IMR-90 (cell line): ENCODE data around the gene RYR2.

ENCODE experiments used
- CEBPB ChIP-seq: IDR thresholded peaks from 2 replicates; pipeline ENCODE4 v1.6.1; 2012; ENCODE audit warnings: low read depth, low read length, improper control_type of control experiment
- CHD1 ChIP-seq: IDR thresholded peaks from 2 replicates; pipeline ENCODE4 v1.6.1; 2012; ENCODE audit warnings: low read depth, low read length, improper control_type of control experiment
- MAFK ChIP-seq: IDR thresholded peaks from 2 replicates; pipeline ENCODE4 v1.6.1; 2012; ENCODE audit warnings: low read depth, low read length, improper control_type of control experiment
- POLR2A ChIP-seq: IDR thresholded peaks from 2 replicates; pipeline ENCODE4 v1.6.1; 2012; ENCODE audit warnings: mild to moderate bottlenecking, low read depth, low read length
- RAD21 ChIP-seq: IDR thresholded peaks from 2 replicates; pipeline ENCODE4 v1.6.1; 2012; ENCODE audit warnings: low read length, improper control_type of control experiment
- RCOR1 ChIP-seq: IDR thresholded peaks from 2 replicates; pipeline ENCODE4 v1.6.1; 2012; ENCODE audit warnings: mild to moderate bottlenecking, low read length, improper control_type of control experiment; ENCODE audit not compliant: insufficient replicate concordance
- RFX5 ChIP-seq: IDR thresholded peaks from 2 replicates; pipeline ENCODE4 v1.8.0; 2012; ENCODE audit warnings: low read depth, mild to moderate bottlenecking, low read length, moderate library complexity
- SMC3 ChIP-seq: fragments of 150-350 bp; IDR thresholded peaks from 2 replicates; pipeline ENCODE4 v1.6.1; 2016; ENCODE audit warnings: low read depth, mild to moderate bottlenecking, antibody characterized with exemption, low read length, moderate library complexity
- TF ChIP-seq, protein P1 (sequence below): conservative IDR thresholded peaks from 2 replicates; pipeline ENCODE4 v1.5.1; 2012; ENCODE audit warnings: mild to moderate bottlenecking, low read depth, low read length, improper control_type of control experiment
- TF ChIP-seq, protein P2 (sequence below): fragments of 150-350 bp; IDR thresholded peaks from 2 replicates; pipeline ENCODE4 v1.6.1; 2016; ENCODE audit warnings: low read depth, mild to moderate bottlenecking, low read length, moderate library complexity, borderline replicate concordance

DNA sequence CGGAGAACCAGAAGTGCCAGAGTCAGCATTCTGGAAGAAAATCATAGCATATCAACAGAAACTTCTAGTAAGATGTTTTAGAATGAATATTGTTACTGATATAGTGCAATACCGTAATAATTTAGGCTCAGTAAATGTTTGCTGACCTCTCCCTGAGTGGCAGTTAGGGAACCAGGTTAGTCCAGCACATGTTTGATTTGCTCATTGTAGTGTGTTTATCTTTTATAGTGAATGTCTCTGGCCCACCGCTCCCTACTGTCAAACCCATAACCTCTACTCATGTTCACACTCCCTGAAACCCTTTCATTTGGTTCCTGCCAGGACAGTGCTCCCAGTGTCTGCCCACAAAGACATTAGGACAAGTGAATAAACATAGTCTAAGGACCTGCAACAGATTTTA lies 746.1 kb downstream of the RYR2 start:
- TF ChIP-seq MAFK: no peak
- TF ChIP-seq, protein P1, sequence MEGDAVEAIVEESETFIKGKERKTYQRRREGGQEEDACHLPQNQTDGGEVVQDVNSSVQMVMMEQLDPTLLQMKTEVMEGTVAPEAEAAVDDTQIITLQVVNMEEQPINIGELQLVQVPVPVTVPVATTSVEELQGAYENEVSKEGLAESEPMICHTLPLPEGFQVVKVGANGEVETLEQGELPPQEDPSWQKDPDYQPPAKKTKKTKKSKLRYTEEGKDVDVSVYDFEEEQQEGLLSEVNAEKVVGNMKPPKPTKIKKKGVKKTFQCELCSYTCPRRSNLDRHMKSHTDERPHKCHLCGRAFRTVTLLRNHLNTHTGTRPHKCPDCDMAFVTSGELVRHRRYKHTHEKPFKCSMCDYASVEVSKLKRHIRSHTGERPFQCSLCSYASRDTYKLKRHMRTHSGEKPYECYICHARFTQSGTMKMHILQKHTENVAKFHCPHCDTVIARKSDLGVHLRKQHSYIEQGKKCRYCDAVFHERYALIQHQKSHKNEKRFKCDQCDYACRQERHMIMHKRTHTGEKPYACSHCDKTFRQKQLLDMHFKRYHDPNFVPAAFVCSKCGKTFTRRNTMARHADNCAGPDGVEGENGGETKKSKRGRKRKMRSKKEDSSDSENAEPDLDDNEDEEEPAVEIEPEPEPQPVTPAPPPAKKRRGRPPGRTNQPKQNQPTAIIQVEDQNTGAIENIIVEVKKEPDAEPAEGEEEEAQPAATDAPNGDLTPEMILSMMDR: no peak
- TF ChIP-seq RCOR1: no peak
- no peak for TF ChIP-seq SMC3
- TF ChIP-seq CHD1: no peak
- TF ChIP-seq RAD21: no peak
- TF ChIP-seq CEBPB: no peak
- no peak for TF ChIP-seq RFX5
- no peak for TF ChIP-seq POLR2A
- TF ChIP-seq, protein P2, sequence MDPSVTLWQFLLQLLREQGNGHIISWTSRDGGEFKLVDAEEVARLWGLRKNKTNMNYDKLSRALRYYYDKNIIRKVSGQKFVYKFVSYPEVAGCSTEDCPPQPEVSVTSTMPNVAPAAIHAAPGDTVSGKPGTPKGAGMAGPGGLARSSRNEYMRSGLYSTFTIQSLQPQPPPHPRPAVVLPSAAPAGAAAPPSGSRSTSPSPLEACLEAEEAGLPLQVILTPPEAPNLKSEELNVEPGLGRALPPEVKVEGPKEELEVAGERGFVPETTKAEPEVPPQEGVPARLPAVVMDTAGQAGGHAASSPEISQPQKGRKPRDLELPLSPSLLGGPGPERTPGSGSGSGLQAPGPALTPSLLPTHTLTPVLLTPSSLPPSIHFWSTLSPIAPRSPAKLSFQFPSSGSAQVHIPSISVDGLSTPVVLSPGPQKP: no peak
